Left kidney (tissue), 2 donors: ENCODE results near the gene SHISAL1. TPM values are rescaled to one million over a fixed set of nuclear protein-coding genes. Genes with fewer than 3 reads are reported as not detected.
"Not testable (repeated sequence)": the region's sequence is repeated elsewhere in the genome, so short reads cannot be mapped to it uniquely, and the experiment has no call there.

Experiments used
- DNase-seq: peaks from one replicate; pipeline ENCODE4 v3.0.0-alpha.2; 2013
- polyA plus RNA-seq: library from polyadenylated mRNA; unstranded; fragments of 120-200 nt; gene quantifications from one replicate; pipeline ENCODE4 v1.2.1, GENCODE V29; 2013; ENCODE audit not compliant: insufficient read length

SHISAL1 gene
- polyA plus RNA-seq, 1 donor, result 2.3 TPM

GRCh38 chr22:44328326-44328725, 15.6 kb upstream of the SHISAL1 start:
- DNase-seq, result no peak

GRCh38 chr22:44326491-44326885, 13.7 kb upstream of the SHISAL1 start:
- no peak for DNase-seq

GRCh38 chr22:44325718-44326490, 13.2 kb upstream of the SHISAL1 start:
- DNase-seq, result no peak

- not testable (repeated sequence) for DNase-seq
Observed at GRCh38 chr22:44323140-44323790, 10.5 kb upstream of the SHISAL1 start.

- no peak for DNase-seq
Observed at GRCh38 chr22:44319685-44320084, 6.9 kb upstream of the SHISAL1 start.

- DNase-seq, result no peak
Observed at GRCh38 chr22:44318751-44319150, 6.0 kb upstream of the SHISAL1 start.

- no peak for DNase-seq
Observed at GRCh38 chr22:44317886-44318637, 5.3 kb upstream of the SHISAL1 start.

- DNase-seq, result no peak
Observed at GRCh38 chr22:44317123-44317444, 4.3 kb upstream of the SHISAL1 start.

- DNase-seq, result no peak
Observed at GRCh38 chr22:44316393-44317122, 3.8 kb upstream of the SHISAL1 start.

- DNase-seq, result no peak
Observed at GRCh38 chr22:44314425-44315067, 1.8 kb upstream of the SHISAL1 start.

- DNase-seq, result no peak
Observed at GRCh38 chr22:44313385-44314006, 745 bp upstream of the SHISAL1 start.

- DNase-seq, result no peak
Observed at GRCh38 chr22:44311855-44312170, 938 bp downstream of the SHISAL1 start.

GRCh38 chr22:44311104-44311854, 1.5 kb downstream of the SHISAL1 start:
- no peak for DNase-seq

GRCh38 chr22:44309647-44310046, 3.1 kb downstream of the SHISAL1 start:
- DNase-seq, result no peak

- DNase-seq, result no peak
Observed at GRCh38 chr22:44309137-44309536, 3.6 kb downstream of the SHISAL1 start.

GRCh38 chr22:44307509-44308169, 5.1 kb downstream of the SHISAL1 start:
- DNase-seq, result no peak

- no peak for DNase-seq
Observed at GRCh38 chr22:44305888-44306287, 6.9 kb downstream of the SHISAL1 start.

GRCh38 chr22:44305455-44305854, 7.3 kb downstream of the SHISAL1 start:
- no peak for DNase-seq

GRCh38 chr22:44304911-44305310, 7.8 kb downstream of the SHISAL1 start:
- DNase-seq, result no peak

- no peak for DNase-seq
Observed at GRCh38 chr22:44304354-44304753, 8.4 kb downstream of the SHISAL1 start.
